Gastrocnemius medialis (tissue), 4 donors: ENCODE results near the gene DSP. TPM values are rescaled to one million over a fixed set of nuclear protein-coding genes. Genes with fewer than 3 reads are reported as not detected.

Source experiments
- ATAC-seq, 2 donors: fragments of 150-250 bp; one replicate each; pipeline ENCODE4 v1.9.1; 2016
- DNase-seq, 2 donors: peaks; one replicate each; pipeline ENCODE4 v3.0.0-alpha.2; 2019
- H3K27ac ChIP-seq, 4 donors: fragments of 200-600 bp; sonication (generic); 1 replicate in 1 of 4; 2 replicates in 3 of 4; pipeline ENCODE4 v1.5.1; 2016 to 2018; ENCODE audit warnings: mild to moderate bottlenecking in 2 of 4, moderate library complexity in 1 of 4
- H3K27me3 ChIP-seq, 3 donors: fragments of 200-600 bp; sonication (generic) in 2 of 3; 1 replicate in 1 of 3; 2 replicates in 2 of 3; pipeline versions ENCODE4 v1.5.1 to v1.6.0; 2016 to 2019; ENCODE audit warnings: mild to moderate bottlenecking in 1 of 3, moderate library complexity in 1 of 3
- H3K36me3 ChIP-seq, 2 donors: fragments of 200-600 bp; sonication (generic) in 1 of 2; one replicate each; pipeline ENCODE4 v1.5.1; 2017 to 2018
- H3K4me1 ChIP-seq, 2 donors: fragments of 200-600 bp; sonication (generic) in 1 of 2; one replicate each; pipeline ENCODE4 v1.5.1; 2016 to 2017; ENCODE audit warnings: mild to moderate bottlenecking in 2 of 2
- H3K4me3 ChIP-seq, 4 donors: fragments of 200-600 bp; sonication (generic) in 3 of 4; 1 replicate in 1 of 4; 2 replicates in 3 of 4; pipeline ENCODE4 v1.5.1; 2016 to 2019; ENCODE audit warnings: mild to moderate bottlenecking in 2 of 4
- H3K9me3 ChIP-seq, 3 donors: fragments of 200-600 bp; sonication (generic) in 2 of 3; 1 replicate in 1 of 3; 2 replicates in 2 of 3; pipeline ENCODE4 v1.5.1; 2016 to 2019
- CTCF ChIP-seq, 5 experiments: fragments of 450-650 bp in 3 of 5; fragments of 200-600 bp in 2 of 5; sonication (generic) in 2 of 5; IDR thresholded peaks in 4 of 5; conservative IDR thresholded peaks in 1 of 5; 1 replicate in 4 of 5; 2 replicates in 1 of 5; pipeline ENCODE4 v1.5.1; 2016 to 2019; ENCODE audit warnings: antibody characterized with exemption in 5 of 5, mild to moderate bottlenecking in 3 of 5, moderate library complexity in 3 of 5
- POLR2A ChIP-seq, 2 donors: fragments of 450-650 bp; IDR thresholded peaks; one replicate each; pipeline ENCODE4 v1.6.1; 2017; ENCODE audit warnings: antibody characterized with exemption in 2 of 2, mild to moderate bottlenecking in 2 of 2, moderate library complexity in 2 of 2
- in situ Hi-C, 4 donors: fragments of 200-750 bp; cut with MboI; loops; one replicate each; pipeline versions ENCODE4 v1.15.0 to v1.8.0; 2017; ENCODE audit warnings: low sequenced_read_pairs in 4 of 4
- intact Hi-C: fragments of 100-400 bp; cut with DNase I; formaldehyde crosslinking; loops from one replicate; pipeline ENCODE4 v1.15.1; 2023; ENCODE audit warnings: low total_unique reads
- total RNA-seq, 4 donors: library from RNA; depleted of rRNA; stranded (reverse); fragments of >200 nt; gene quantifications; one replicate each; pipeline versions ENCODE4 v1.1.0 to v1.2.3, GENCODE V29; 2016

Gene DSP
- total RNA-seq, 4 donors from 2014 or later = 0.31 to 1.1 (median 0.65) TPM

GRCh38 chr6:7532821-7533220 lies 8.7 kb upstream of the DSP start:
- no peaks in the 10 kb centered on the region for H3K36me3 ChIP-seq
- no peak for TF ChIP-seq CTCF (IDR thresholded peaks at IDR 0.05 in 4 of 5, conservative IDR thresholded peaks at IDR 0.05 in 1 of 5)
- TF ChIP-seq POLR2A (IDR thresholded peaks at IDR 0.05) = no peak
- no peak for ATAC-seq
- no peaks in the 10 kb centered on the region for H3K4me1 ChIP-seq
- no peaks in the 10 kb centered on the region for H3K9me3 ChIP-seq
- in situ Hi-C loops (no loop called here), intact Hi-C loops (no loop called here)
- H3K4me3 ChIP-seq = no peak overlapping the region
- no peak for DNase-seq
- peaks cover 5 to 17% (median 10%) of the 10 kb centered on the region in 3 donors for H3K27me3 ChIP-seq
- no peak overlapping the region for H3K27ac ChIP-seq

- Histone ChIP-seq H3K9me3 (no peaks in the 10 kb centered on the region), H3K27me3 (peaks cover 11 to 31% (median 13%) of the 10 kb centered on the region in 3 donors), H3K27ac (no peak overlapping the region), H3K36me3 (no peaks in the 10 kb centered on the region), H3K4me1 (no peaks in the 10 kb centered on the region), H3K4me3 (no peak overlapping the region)
- intact Hi-C loops = no loop called here
- no peak for ATAC-seq
- no peak for TF ChIP-seq POLR2A (IDR thresholded peaks at IDR 0.05)
- TF ChIP-seq CTCF (IDR thresholded peaks at IDR 0.05 in 4 of 5, conservative IDR thresholded peaks at IDR 0.05 in 1 of 5) = no peak
- no peak for DNase-seq
- in situ Hi-C loops = no loop called here
Observed at GRCh38 chr6:7534192-7534591, 7.3 kb upstream of the DSP start.

GRCh38 chr6:7535498-7535897 lies 6.0 kb upstream of the DSP start:
- TF ChIP-seq POLR2A (IDR thresholded peaks at IDR 0.05) = no peak
- no peaks in the 10 kb centered on the region for H3K9me3 ChIP-seq
- no peaks in the 10 kb centered on the region for H3K4me1 ChIP-seq
- no peak overlapping the region for H3K27ac ChIP-seq
- intact Hi-C loops = no loop called here
- H3K4me3 ChIP-seq = no peak overlapping the region
- ATAC-seq (no peak), DNase-seq (no peak)
- in situ Hi-C loops = no loop called here
- no peaks in the 10 kb centered on the region for H3K36me3 ChIP-seq
- peaks cover 24 to 44% (median 26%) of the 10 kb centered on the region in 3 donors for H3K27me3 ChIP-seq

GRCh38 chr6:7537565-7538174 lies 3.8 kb upstream of the DSP start:
- Histone ChIP-seq H3K36me3 (no peaks in the 10 kb centered on the region), H3K4me3 (no peak overlapping the region), H3K9me3 (no peaks in the 10 kb centered on the region), H3K27me3 (peaks cover 43 to 65% (median 46%) of the 10 kb centered on the region in 3 donors), H3K27ac (no peak overlapping the region), H3K4me1 (peaks cover under 1 to 7% of the 10 kb centered on the region in 2 donors)
- intact Hi-C loops (no loop called here), in situ Hi-C loops (no loop called here)
- DNase-seq (no peak), ATAC-seq (no peak)
- TF ChIP-seq POLR2A (IDR thresholded peaks at IDR 0.05) (no peak), CTCF (IDR thresholded peaks at IDR 0.05 in 4 of 5, conservative IDR thresholded peaks at IDR 0.05 in 1 of 5) (no peak)

- Histone ChIP-seq H3K4me3 (no peak overlapping the region), H3K36me3 (no peaks in the 10 kb centered on the region), H3K4me1 (peaks cover 5 to 7% of the 10 kb centered on the region in 2 donors), H3K27me3 (peaks cover 45 to 73% (median 54%) of the 10 kb centered on the region in 3 donors), H3K27ac (no peak overlapping the region), H3K9me3 (no peaks in the 10 kb centered on the region)
- intact Hi-C loops (no loop called here), in situ Hi-C loops (no loop called here)
- DNase-seq (no peak), ATAC-seq (no peak)
- TF ChIP-seq CTCF (IDR thresholded peaks at IDR 0.05 in 4 of 5, conservative IDR thresholded peaks at IDR 0.05 in 1 of 5) (no peak), POLR2A (IDR thresholded peaks at IDR 0.05) (no peak)
Observed at GRCh38 chr6:7538484-7538883, 3.0 kb upstream of the DSP start.
